ENCODE results near the gene PCNA.
A peak's percentile ranks its signal among the peaks of the same experiment; 100 is the strongest.
"Not testable (repeated sequence)": the region's sequence is repeated elsewhere in the genome, so short reads cannot be mapped to it uniquely, and the experiment has no call there.

PCNA gene

GRCh38 chr20:5116875-5117274 lies 2.9 kb downstream of the PCNA start:
- Histone ChIP-seq H3K9ac (ENCODE audit: low read length) (peak overlapping the region; percentile 95), H3K4me1 (ENCODE audit: control insufficient read depth, low read depth, low read length) (peaks cover 4% of the 10 kb centered on the region), H3K27me3 (ENCODE audit: control insufficient read depth, insufficient read depth, low read length) (no peaks in the 10 kb centered on the region), H3K9me3 (ENCODE audit: control insufficient read depth, low read depth, low read length) (no peaks in the 10 kb centered on the region), H3K36me3 (ENCODE audit: control insufficient read depth, low read depth, low read length) (peaks cover 47% of the 10 kb centered on the region), H3K4me3 (ENCODE audit: low read length) (peak overlapping the region; percentile 81), H3K27ac (ENCODE audit: low read length) (no peak overlapping the region)

- no peak overlapping the region for H3K27ac ChIP-seq (ENCODE audit: low read length)
- no peaks in the 10 kb centered on the region for H3K9me3 ChIP-seq (ENCODE audit: control insufficient read depth, low read depth, low read length)
- H3K9ac ChIP-seq (ENCODE audit: low read length) = no peak overlapping the region
- no peak overlapping the region for H3K4me3 ChIP-seq (ENCODE audit: low read length)
- H3K36me3 ChIP-seq (ENCODE audit: control insufficient read depth, low read depth, low read length) = peaks cover 58% of the 10 kb centered on the region
- H3K27me3 ChIP-seq (ENCODE audit: control insufficient read depth, insufficient read depth, low read length) = no peaks in the 10 kb centered on the region
- no peaks in the 10 kb centered on the region for H3K4me1 ChIP-seq (ENCODE audit: control insufficient read depth, low read depth, low read length)
These were observed 5.4 kb downstream of the PCNA start for GRCh38 chr20:5114403-5114802.

GRCh38 chr20:5113615-5113986 lies 6.2 kb downstream of the PCNA start:
- peak overlapping the region; percentile 80 for H3K4me3 ChIP-seq (ENCODE audit: low read length)
- H3K27ac ChIP-seq (ENCODE audit: low read length) = peak overlapping the region; percentile 82
- H3K4me1 ChIP-seq (ENCODE audit: control insufficient read depth, low read depth, low read length) = no peaks in the 10 kb centered on the region
- no peaks in the 10 kb centered on the region for H3K27me3 ChIP-seq (ENCODE audit: control insufficient read depth, insufficient read depth, low read length)
- H3K36me3 ChIP-seq (ENCODE audit: control insufficient read depth, low read depth, low read length) = peaks cover 66% of the 10 kb centered on the region
- H3K9me3 ChIP-seq (ENCODE audit: control insufficient read depth, low read depth, low read length) = no peaks in the 10 kb centered on the region
- H3K9ac ChIP-seq (ENCODE audit: low read length) = peak overlapping the region; percentile 62

GRCh38 chr20:5109276-5109675 lies 10.5 kb downstream of the PCNA start:
- no peaks in the 10 kb centered on the region for H3K27me3 ChIP-seq (ENCODE audit: control insufficient read depth, insufficient read depth, low read length)
- H3K27ac ChIP-seq (ENCODE audit: low read length) = no peak overlapping the region
- no peaks in the 10 kb centered on the region for H3K4me1 ChIP-seq (ENCODE audit: control insufficient read depth, low read depth, low read length)
- H3K9ac ChIP-seq (ENCODE audit: low read length) = no peak overlapping the region
- no peaks in the 10 kb centered on the region for H3K9me3 ChIP-seq (ENCODE audit: control insufficient read depth, low read depth, low read length)
- peaks cover 46% of the 10 kb centered on the region for H3K36me3 ChIP-seq (ENCODE audit: control insufficient read depth, low read depth, low read length)
- H3K4me3 ChIP-seq (ENCODE audit: low read length) = no peak overlapping the region

GRCh38 chr20:5104479-5104878 lies 15.3 kb downstream of the PCNA start:
- Histone ChIP-seq H3K27me3 (ENCODE audit: control insufficient read depth, insufficient read depth, low read length) (no peaks in the 10 kb centered on the region), H3K27ac (ENCODE audit: low read length) (no peak overlapping the region), H3K9me3 (ENCODE audit: control insufficient read depth, low read depth, low read length) (no peaks in the 10 kb centered on the region), H3K4me1 (ENCODE audit: control insufficient read depth, low read depth, low read length) (no peaks in the 10 kb centered on the region), H3K4me3 (ENCODE audit: low read length) (no peak overlapping the region), H3K9ac (ENCODE audit: low read length) (no peak overlapping the region), H3K36me3 (ENCODE audit: control insufficient read depth, low read depth, low read length) (peaks cover 61% of the 10 kb centered on the region)

- H3K27ac ChIP-seq (ENCODE audit: low read length) = no peak overlapping the region
- H3K9me3 ChIP-seq (ENCODE audit: control insufficient read depth, low read depth, low read length) = no peaks in the 10 kb centered on the region
- no peaks in the 10 kb centered on the region for H3K27me3 ChIP-seq (ENCODE audit: control insufficient read depth, insufficient read depth, low read length)
- H3K4me1 ChIP-seq (ENCODE audit: control insufficient read depth, low read depth, low read length) = no peaks in the 10 kb centered on the region
- no peak overlapping the region for H3K4me3 ChIP-seq (ENCODE audit: low read length)
- H3K9ac ChIP-seq (ENCODE audit: low read length) = no peak overlapping the region
- peaks cover 54% of the 10 kb centered on the region for H3K36me3 ChIP-seq (ENCODE audit: control insufficient read depth, low read depth, low read length)
These were observed 18.9 kb downstream of the PCNA start for GRCh38 chr20:5100684-5101347.

- not testable (repeated sequence) for H3K9ac ChIP-seq (ENCODE audit: low read length); H3K4me1 ChIP-seq (ENCODE audit: control insufficient read depth, low read depth, low read length); H3K4me3 ChIP-seq (ENCODE audit: low read length); H3K9me3 ChIP-seq (ENCODE audit: control insufficient read depth, low read depth, low read length); H3K27me3 ChIP-seq (ENCODE audit: control insufficient read depth, insufficient read depth, low read length); H3K27ac ChIP-seq (ENCODE audit: low read length)
- peaks cover 50% of the 10 kb centered on the region for H3K36me3 ChIP-seq (ENCODE audit: control insufficient read depth, low read depth, low read length)
These were observed 19.8 kb downstream of the PCNA start for GRCh38 chr20:5099909-5100308.

GRCh38 chr20:5099009-5099408 lies 20.7 kb downstream of the PCNA start:
- H3K36me3 ChIP-seq (ENCODE audit: control insufficient read depth, low read depth, low read length) = peaks cover 42% of the 10 kb centered on the region
- H3K9ac ChIP-seq (ENCODE audit: low read length); H3K4me1 ChIP-seq (ENCODE audit: control insufficient read depth, low read depth, low read length): not testable (repeated sequence)

GRCh38 chr20:5096463-5096862 lies 23.3 kb downstream of the PCNA start:
- Histone ChIP-seq H3K27ac (ENCODE audit: low read length) (no peak overlapping the region), H3K36me3 (ENCODE audit: control insufficient read depth, low read depth, low read length) (peaks cover 25% of the 10 kb centered on the region), H3K27me3 (ENCODE audit: control insufficient read depth, insufficient read depth, low read length) (no peaks in the 10 kb centered on the region), H3K9me3 (ENCODE audit: control insufficient read depth, low read depth, low read length) (no peaks in the 10 kb centered on the region), H3K9ac (ENCODE audit: low read length) (no peak overlapping the region), H3K4me3 (ENCODE audit: low read length) (no peak overlapping the region), H3K4me1 (ENCODE audit: control insufficient read depth, low read depth, low read length) (no peaks in the 10 kb centered on the region)

More at GRCh38 chr20:5099009-5099408, 20.7 kb downstream of the PCNA start:
- not testable (repeated sequence) for H3K9me3 ChIP-seq (ENCODE audit: control insufficient read depth, low read depth, low read length); H3K27me3 ChIP-seq (ENCODE audit: control insufficient read depth, insufficient read depth, low read length); H3K27ac ChIP-seq (ENCODE audit: low read length); H3K4me3 ChIP-seq (ENCODE audit: low read length)

GRCh38 chr20:5095931-5096330 lies 23.8 kb downstream of the PCNA start:
- peaks cover 24% of the 10 kb centered on the region for H3K36me3 ChIP-seq (ENCODE audit: control insufficient read depth, low read depth, low read length)
- H3K27me3 ChIP-seq (ENCODE audit: control insufficient read depth, insufficient read depth, low read length) = no peaks in the 10 kb centered on the region
- H3K4me3 ChIP-seq (ENCODE audit: low read length) = no peak overlapping the region
- no peak overlapping the region for H3K27ac ChIP-seq (ENCODE audit: low read length)
- no peaks in the 10 kb centered on the region for H3K4me1 ChIP-seq (ENCODE audit: control insufficient read depth, low read depth, low read length)
- no peaks in the 10 kb centered on the region for H3K9me3 ChIP-seq (ENCODE audit: control insufficient read depth, low read depth, low read length)
- H3K9ac ChIP-seq (ENCODE audit: low read length) = no peak overlapping the region

GRCh38 chr20:5095454-5095853 lies 24.3 kb downstream of the PCNA start:
- Histone ChIP-seq H3K27me3 (ENCODE audit: control insufficient read depth, insufficient read depth, low read length) (no peaks in the 10 kb centered on the region), H3K9ac (ENCODE audit: low read length) (no peak overlapping the region), H3K36me3 (ENCODE audit: control insufficient read depth, low read depth, low read length) (peaks cover 22% of the 10 kb centered on the region)

GRCh38 chr20:5092765-5093339 lies 26.9 kb downstream of the PCNA start:
- H3K27me3 ChIP-seq (ENCODE audit: control insufficient read depth, insufficient read depth, low read length) = no peaks in the 10 kb centered on the region
- H3K4me1 ChIP-seq (ENCODE audit: control insufficient read depth, low read depth, low read length) = no peaks in the 10 kb centered on the region
- peaks cover 12% of the 10 kb centered on the region for H3K36me3 ChIP-seq (ENCODE audit: control insufficient read depth, low read depth, low read length)
- no peak overlapping the region for H3K27ac ChIP-seq (ENCODE audit: low read length)
- H3K9me3 ChIP-seq (ENCODE audit: control insufficient read depth, low read depth, low read length) = no peaks in the 10 kb centered on the region
- H3K9ac ChIP-seq (ENCODE audit: low read length) = no peak overlapping the region
- H3K4me3 ChIP-seq (ENCODE audit: low read length) = no peak overlapping the region

More at GRCh38 chr20:5095454-5095853, 24.3 kb downstream of the PCNA start:
- Histone ChIP-seq H3K9me3 (ENCODE audit: control insufficient read depth, low read depth, low read length) (no peaks in the 10 kb centered on the region), H3K4me3 (ENCODE audit: low read length) (no peak overlapping the region), H3K27ac (ENCODE audit: low read length) (no peak overlapping the region), H3K4me1 (ENCODE audit: control insufficient read depth, low read depth, low read length) (no peaks in the 10 kb centered on the region)

Data from iPS-18a (cell line).